Mesenchymal stem cell (in vitro differentiated cells and primary cell): ENCODE measurements around the gene TXN.

Source experiments
- DNase-seq: peaks from one replicate; pipeline ENCODE4 v3.0.0-alpha.2; 2013
- H2AFZ ChIP-seq: one replicate; pipeline ENCODE4 v1.6.1; 2013; ENCODE audit warnings: low read depth, mild to moderate bottlenecking, control low read depth, inconsistent platforms, low read length, moderate library complexity
- H2AK5ac ChIP-seq: 2 replicates; pipeline ENCODE4 v1.6.1; 2013; ENCODE audit warnings: low read length, moderate library complexity, mild to moderate bottlenecking, inconsistent platforms; ENCODE audit not compliant: severe bottlenecking
- H2BK120ac ChIP-seq: one replicate; pipeline ENCODE4 v1.6.1; 2013; ENCODE audit warnings: low read depth, mild to moderate bottlenecking, inconsistent platforms, low read length, moderate library complexity
- H2BK12ac ChIP-seq, 2 experiments: one replicate each; pipeline ENCODE4 v1.6.1; 2013; ENCODE audit warnings: inconsistent platforms in 2 of 2, low read length in 2 of 2, mild to moderate bottlenecking in 2 of 2, moderate library complexity in 2 of 2, control low read depth in 1 of 2
- H2BK15ac ChIP-seq: one replicate; pipeline ENCODE4 v1.6.1; 2013; ENCODE audit warnings: mild to moderate bottlenecking, low read depth, inconsistent platforms; ENCODE audit not compliant: poor library complexity, severe bottlenecking
- H2BK5ac ChIP-seq: 2 replicates; pipeline ENCODE4 v1.6.1; 2013; ENCODE audit warnings: low read depth, mild to moderate bottlenecking, low read length, control low read depth, inconsistent platforms; ENCODE audit not compliant: poor library complexity, severe bottlenecking
- H3K14ac ChIP-seq, 2 experiments: one replicate each; pipeline ENCODE4 v1.6.1; 2013; ENCODE audit warnings: inconsistent platforms in 2 of 2, low read length in 2 of 2, control low read depth in 1 of 2, mild to moderate bottlenecking in 1 of 2, moderate library complexity in 1 of 2
- H3K18ac ChIP-seq, 2 experiments: one replicate each; pipeline ENCODE4 v1.6.1; 2013; ENCODE audit warnings: inconsistent platforms in 2 of 2, low read length in 2 of 2, control low read depth in 1 of 2, low read depth in 1 of 2, mild to moderate bottlenecking in 1 of 2
- H3K23ac ChIP-seq, 2 experiments: one replicate each; pipeline ENCODE4 v1.6.1; 2013; ENCODE audit warnings: inconsistent platforms in 2 of 2, low read length in 2 of 2, mild to moderate bottlenecking in 2 of 2, moderate library complexity in 2 of 2, control low read depth in 1 of 2
- H3K27ac ChIP-seq: 2 replicates; pipeline ENCODE4 v1.5.1; 2013; ENCODE audit warnings: mild to moderate bottlenecking, moderate library complexity, low read length, control low read depth, inconsistent platforms; ENCODE audit not compliant: poor library complexity, severe bottlenecking
- H3K27me3 ChIP-seq, 2 experiments: 2 replicates each; pipeline versions ENCODE4 v1.6.1 to v1.7.0; 2013; ENCODE audit warnings: low read length in 2 of 2, mild to moderate bottlenecking in 2 of 2, moderate library complexity in 2 of 2, control low read depth in 1 of 2, inconsistent platforms in 1 of 2; ENCODE audit not compliant: control insufficient read depth in 1 of 2, insufficient read depth in 1 of 2
- H3K36me3 ChIP-seq, 2 experiments: 2 replicates each; pipeline versions ENCODE4 v1.6.1 to v1.7.0; 2013; ENCODE audit warnings: low read length in 2 of 2, control low read depth in 1 of 2, inconsistent platforms in 1 of 2, low read depth in 1 of 2, mild to moderate bottlenecking in 1 of 2; ENCODE audit not compliant: insufficient read depth in 2 of 2, control insufficient read depth in 1 of 2
- H3K4ac ChIP-seq, 2 experiments: one replicate each; pipeline ENCODE4 v1.6.1; 2013; ENCODE audit warnings: inconsistent platforms in 2 of 2, low read length in 2 of 2, mild to moderate bottlenecking in 2 of 2, moderate library complexity in 2 of 2, control low read depth in 1 of 2, low read depth in 1 of 2
- H3K4me1 ChIP-seq: 2 replicates; pipeline ENCODE4 v1.6.1; 2013; ENCODE audit warnings: low read depth, low read length, control low read depth; ENCODE audit not compliant: control insufficient read depth, insufficient read depth
- H3K4me2 ChIP-seq: 2 replicates; pipeline ENCODE4 v1.6.1; 2013; ENCODE audit warnings: low read length, mild to moderate bottlenecking, inconsistent platforms; ENCODE audit not compliant: poor library complexity, severe bottlenecking
- H3K4me3 ChIP-seq, 2 experiments: 2 replicates each; pipeline versions ENCODE4 v1.5.1 to v1.7.0; 2013; ENCODE audit warnings: low read length in 2 of 2, mild to moderate bottlenecking in 2 of 2, control low read depth in 1 of 2, low read depth in 1 of 2; ENCODE audit not compliant: insufficient read depth in 1 of 2
- H3K79me1 ChIP-seq: replicated peaks from 2 replicates; pipeline ENCODE4 v1.6.1; 2013; ENCODE audit warnings: mild to moderate bottlenecking, control low read depth, low read length, inconsistent platforms; ENCODE audit not compliant: poor library complexity, severe bottlenecking
- H3K9ac ChIP-seq: 2 replicates; pipeline ENCODE4 v1.7.0; 2013; ENCODE audit warnings: mild to moderate bottlenecking, low read length, moderate library complexity
- H3K9me3 ChIP-seq: 2 replicates; pipeline ENCODE4 v1.7.0; 2013; ENCODE audit warnings: mild to moderate bottlenecking, low read length; ENCODE audit not compliant: control insufficient read depth
- H4K8ac ChIP-seq: one replicate; pipeline ENCODE4 v1.6.1; 2013; ENCODE audit warnings: inconsistent platforms, mild to moderate bottlenecking, low read length, moderate library complexity
- H4K91ac ChIP-seq: one replicate; pipeline ENCODE4 v1.6.1; 2013; ENCODE audit warnings: mild to moderate bottlenecking, low read length, inconsistent platforms
- WGBS: methylation state at CpG from one replicate; pipeline ENCODE4 v1.1.7; 2013; ENCODE audit warnings: mixed read lengths; 5-methylcytosine and 5-hydroxymethylcytosine counted together

TXN gene

DNA sequence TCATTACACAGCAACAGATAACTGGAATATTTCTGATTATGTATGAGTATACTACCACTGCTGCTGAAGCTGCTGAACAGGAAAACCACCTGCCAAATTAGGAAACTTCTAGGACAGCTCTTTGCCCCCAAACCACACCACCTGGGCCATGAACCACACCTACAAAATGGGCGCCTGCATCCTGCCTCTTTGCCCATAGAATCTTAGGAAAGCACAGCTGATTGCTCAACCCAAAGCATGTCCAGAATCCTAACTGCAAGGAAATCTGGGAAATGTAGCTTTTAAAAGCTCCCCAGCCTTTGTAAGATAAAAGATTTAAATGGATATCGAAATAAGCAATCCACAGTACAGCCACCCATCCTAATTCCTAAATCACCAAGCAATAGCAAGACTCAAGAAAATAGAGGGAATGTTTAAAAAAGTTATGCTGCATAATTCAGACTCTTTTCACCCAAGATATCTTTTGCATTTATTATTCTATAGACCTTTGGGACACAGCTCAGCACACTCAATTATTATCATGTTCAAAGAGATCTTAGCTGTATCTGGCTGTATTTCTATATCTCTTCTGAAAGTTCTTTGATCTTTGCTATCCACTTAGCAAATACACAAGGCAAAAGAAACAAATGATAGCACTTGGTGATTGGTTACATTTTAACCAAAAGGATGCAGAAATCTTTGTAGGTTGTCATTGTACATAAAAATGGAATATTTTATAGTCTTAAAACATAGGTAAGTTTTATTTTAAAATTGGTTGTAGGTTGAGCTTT lies 41.5 kb downstream of the TXN start:
- no peak overlapping the region for H2BK15ac ChIP-seq
- H3K14ac ChIP-seq, result no peak overlapping the region
- no peaks in the 10 kb centered on the region for H3K9me3 ChIP-seq
- no peak overlapping the region for H3K23ac ChIP-seq
- no peak overlapping the region for H3K4me2 ChIP-seq
- H2BK12ac ChIP-seq, result no peak overlapping the region
- H3K4ac ChIP-seq, result no peak overlapping the region
- H3K79me1 ChIP-seq, result no peaks in the 10 kb centered on the region
- H3K4me3 ChIP-seq, result no peak overlapping the region
- no peak overlapping the region for H3K27ac ChIP-seq
- no peak overlapping the region for H3K9ac ChIP-seq
- H2AFZ ChIP-seq, result no peak overlapping the region
- no peak overlapping the region for H3K18ac ChIP-seq
- H3K36me3 ChIP-seq, result no peaks in the 10 kb centered on the region
- H2BK120ac ChIP-seq, result no peak overlapping the region
- 70% methylated on average over 1 of the region's 2 CpGs for WGBS
- no peak overlapping the region for H2AK5ac ChIP-seq
- H4K8ac ChIP-seq, result no peak overlapping the region
- H3K27me3 ChIP-seq, result no peaks in the 10 kb centered on the region
- peaks cover 2% of the 10 kb centered on the region for H3K4me1 ChIP-seq
- no peak overlapping the region for H2BK5ac ChIP-seq
- no peak overlapping the region for H4K91ac ChIP-seq
- no peak for DNase-seq

DNA sequence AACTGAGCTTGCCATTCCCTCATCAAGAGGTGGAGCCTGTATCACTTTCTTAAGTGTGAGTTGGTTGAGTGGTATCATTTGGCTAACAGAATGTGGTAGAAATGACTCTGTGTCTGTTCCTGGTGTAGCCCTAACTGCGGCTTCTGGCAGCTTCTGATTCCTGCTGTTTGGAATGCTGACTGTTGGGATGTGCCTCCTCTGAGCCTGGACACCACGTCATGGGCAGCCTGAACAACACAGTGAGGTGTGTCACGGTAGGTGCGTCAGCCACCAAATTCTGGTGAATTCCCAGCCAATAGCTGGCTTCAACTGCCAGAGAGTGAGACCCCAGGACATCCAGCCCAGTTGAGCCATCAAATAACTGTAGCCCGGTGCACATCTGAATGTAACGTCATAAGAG lies 42.2 kb downstream of the TXN start:
- H2BK15ac ChIP-seq, result no peak overlapping the region
- H3K4me1 ChIP-seq, result peaks cover 2% of the 10 kb centered on the region
- H3K23ac ChIP-seq, result no peak overlapping the region
- H3K79me1 ChIP-seq, result no peaks in the 10 kb centered on the region
- H3K4me3 ChIP-seq, result no peak overlapping the region
- H2BK5ac ChIP-seq, result no peak overlapping the region
- no peak for DNase-seq
- WGBS, result 79% methylated on average over 6 of the region's 6 CpGs
- peak overlapping the region in 1 of 2 experiments; percentile 95 for H3K14ac ChIP-seq
- no peak overlapping the region for H2BK120ac ChIP-seq
- H3K27me3 ChIP-seq, result no peaks in the 10 kb centered on the region
- no peak overlapping the region for H4K91ac ChIP-seq
- H3K27ac ChIP-seq, result no peak overlapping the region
- H3K36me3 ChIP-seq, result no peaks in the 10 kb centered on the region
- H2AK5ac ChIP-seq, result no peak overlapping the region
- H2AFZ ChIP-seq, result no peak overlapping the region
- H3K4ac ChIP-seq, result no peak overlapping the region
- H3K4me2 ChIP-seq, result no peak overlapping the region
- H3K18ac ChIP-seq, result no peak overlapping the region
- H4K8ac ChIP-seq, result no peak overlapping the region
- H3K9ac ChIP-seq, result no peak overlapping the region
- no peak overlapping the region for H2BK12ac ChIP-seq
- no peaks in the 10 kb centered on the region for H3K9me3 ChIP-seq

DNA sequence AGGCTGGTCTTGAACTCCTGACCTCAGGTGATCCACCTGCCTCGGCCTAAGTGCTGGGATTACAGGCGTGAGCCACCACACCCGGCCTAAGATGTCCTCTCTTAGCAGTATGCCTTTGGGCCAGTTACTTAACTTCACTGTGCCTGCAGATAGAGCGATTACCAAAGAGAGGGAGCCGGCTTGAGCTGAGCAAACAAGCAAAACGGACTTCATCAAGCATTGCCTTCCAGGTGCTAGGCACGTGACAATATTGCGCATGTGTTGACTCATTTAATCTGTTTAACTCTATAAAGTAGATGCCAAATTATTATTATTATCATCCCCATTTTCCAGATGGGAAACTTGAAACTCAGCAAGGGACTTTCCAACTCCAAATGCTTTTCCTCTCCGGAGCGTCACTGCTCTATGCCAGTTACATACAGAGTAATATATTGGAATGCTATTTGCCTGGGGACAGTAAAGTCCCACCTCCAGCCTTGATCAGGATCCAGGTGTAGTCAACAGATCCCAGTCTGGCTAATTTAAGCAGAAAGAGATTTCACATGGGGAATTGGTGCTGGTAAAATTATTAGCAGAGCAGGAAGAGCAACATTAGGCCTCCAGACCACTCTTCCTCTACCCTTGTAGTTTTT lies 42.8 kb downstream of the TXN start:
- Histone ChIP-seq H2BK5ac (no peak overlapping the region), H3K27ac (no peak overlapping the region), H3K27me3 (peaks cover 0 to 1% of the 10 kb centered on the region in 2 experiments), H3K23ac (no peak overlapping the region), H3K9ac (no peak overlapping the region), H3K4ac (no peak overlapping the region), H3K18ac (no peak overlapping the region), H3K9me3 (no peaks in the 10 kb centered on the region), H4K8ac (no peak overlapping the region), H2BK120ac (no peak overlapping the region), H3K4me2 (no peak overlapping the region), H2AK5ac (no peak overlapping the region), H2BK15ac (no peak overlapping the region), H3K14ac (no peak overlapping the region), H2AFZ (no peak overlapping the region), H3K36me3 (no peaks in the 10 kb centered on the region), H3K79me1 (no peaks in the 10 kb centered on the region), H3K4me1 (peaks cover 2% of the 10 kb centered on the region), H3K4me3 (no peak overlapping the region), H4K91ac (no peak overlapping the region), H2BK12ac (no peak overlapping the region)
- WGBS, result 92% methylated on average over 7 of the region's 10 CpGs
- no peak for DNase-seq

DNA sequence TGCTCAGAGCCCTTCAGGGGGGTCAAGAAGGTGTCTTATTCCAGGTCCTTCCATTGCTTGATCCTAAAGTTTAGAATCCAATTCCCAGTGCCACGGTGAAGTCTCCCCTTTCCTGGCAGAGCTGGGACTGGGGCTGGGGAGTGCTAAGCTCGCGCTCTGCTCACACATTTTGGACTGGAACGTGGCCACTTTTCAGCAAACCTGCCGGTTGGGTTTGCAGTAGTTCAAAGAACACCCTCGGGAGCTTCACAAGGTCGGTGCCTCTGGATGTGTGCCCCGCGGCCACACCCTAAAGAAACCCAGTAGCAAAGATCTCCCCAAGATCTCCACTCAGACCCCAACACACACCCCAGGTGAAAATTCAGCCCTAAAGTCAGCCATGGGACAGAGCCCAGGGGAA lies 48.3 kb downstream of the TXN start, which contains the start of gene C9orf152:
Gene C9orf152 (minus strand): TSS at position 129 of the 400 bp plus-strand sequence. CDS start 580 bp downstream, outside the sequence.
- no peak for DNase-seq
- 93% methylated on average over 9 of the region's 9 CpGs for WGBS
- Histone ChIP-seq H2BK5ac (no peak within 1 kb of the TSS), H3K27ac (no peak within 1 kb of the TSS), H4K91ac (no peak within 1 kb of the TSS), H3K79me1 (no peaks in the 10 kb centered on the region), H2BK12ac (no peak within 1 kb of the TSS), H3K4ac (no peak within 1 kb of the TSS), H3K4me1 (no peaks in the 10 kb centered on the region), H2AK5ac (no peak within 1 kb of the TSS), H3K14ac (no peak within 1 kb of the TSS), H3K9me3 (no peaks in the 10 kb centered on the region), H3K4me3 (no peak within 1 kb of the TSS), H3K4me2 (no peak within 1 kb of the TSS), H3K18ac (no peak within 1 kb of the TSS), H2BK15ac (no peak within 1 kb of the TSS), H3K9ac (no peak within 1 kb of the TSS), H3K27me3 (peaks cover 16 to 31% of the 10 kb centered on the region in 2 experiments), H3K23ac (no peak within 1 kb of the TSS), H4K8ac (no peak within 1 kb of the TSS), H2AFZ (no peak within 1 kb of the TSS), H2BK120ac (no peak within 1 kb of the TSS), H3K36me3 (no peaks in the 10 kb centered on the region)
